Effector memory CD8-positive, alpha-beta T cell (primary cell): ENCODE results near the gene CYSTM1.
A peak's percentile ranks its signal among the peaks of the same experiment; 100 is the strongest.

ENCODE experiments used
- ATAC-seq: fragments of 150-1000 bp; cut with Tn5 transposase; replicated peaks from 2 replicates; pipeline ENCODE4 v1.10.0; 2021; ENCODE audit warnings: mild to moderate bottlenecking, moderate library complexity
- DNase-seq, 3 experiments: peaks; one replicate each; pipeline ENCODE4 v3.0.0; 2021
- H3K27ac Mint-ChIP-seq, 2 donors: one replicate each; pipeline ENCODE4 v1.8.0; 2022; ENCODE audit warnings: mild to moderate bottlenecking in 2 of 2, mixed read lengths in 2 of 2, moderate library complexity in 2 of 2
- H3K27me3 Mint-ChIP-seq, 2 donors: one replicate each; pipeline ENCODE4 v1.8.0; 2022; ENCODE audit warnings: mixed read lengths in 2 of 2
- H3K36me3 Mint-ChIP-seq: one replicate; pipeline ENCODE4 v1.8.0; 2022; ENCODE audit warnings: mild to moderate bottlenecking, moderate library complexity, mixed read lengths; ENCODE audit not compliant: insufficient read depth
- H3K4me1 Mint-ChIP-seq, 2 donors: one replicate each; pipeline ENCODE4 v1.8.0; 2022; ENCODE audit warnings: low read depth in 2 of 2, mixed read lengths in 2 of 2
- H3K4me3 Mint-ChIP-seq, 2 donors: one replicate each; pipeline ENCODE4 v1.8.0; 2022; ENCODE audit warnings: mild to moderate bottlenecking in 2 of 2, mixed read lengths in 2 of 2, moderate library complexity in 2 of 2
- H3K9me3 Mint-ChIP-seq, 2 donors: one replicate each; pipeline ENCODE4 v1.8.0; 2022; ENCODE audit warnings: mixed read lengths in 2 of 2
- total RNA-seq, 9 experiments: gene quantifications; one replicate each; lab custom pipeline; 2026; lab: John Stamatoyannopoulos, UW

CYSTM1 gene
- total RNA-seq: 5.4 to 12.0 (median 9.6) reads per million in 9 experiments

GRCh38 chr5:140174465-140175366 is at the start of gene CYSTM1:
Gene CYSTM1, plus strand, starts transcription at chr5:140175188. Its CDS starts 19,278 bp downstream, at chr5:140194466.
- Mint-ChIP-seq H3K4me3 (peak within 1 kb of the TSS; percentile 93 to 95), H3K36me3 (peaks cover 25% of the 10 kb centered on the region), H3K27ac (peak within 1 kb of the TSS; percentile 98), H3K27me3 (no peaks in the 10 kb centered on the region), H3K4me1 (peaks cover 12 to 13% of the 10 kb centered on the region in 2 donors), H3K9me3 (no peaks in the 10 kb centered on the region)
- peak; percentile 90 for ATAC-seq
- DNase-seq: peak; percentile 95 to 96 (median 96)

- DNase-seq: no peak
- H3K4me3 Mint-ChIP-seq: no peak within 1 kb of the TSS
- no peak within 1 kb of the TSS for H3K27ac Mint-ChIP-seq
- H3K27me3 Mint-ChIP-seq: no peaks in the 10 kb centered on the region
- no peaks in the 10 kb centered on the region for H3K9me3 Mint-ChIP-seq
- ATAC-seq: no peak
- H3K4me1 Mint-ChIP-seq: peaks cover 15 to 34% of the 10 kb centered on the region in 2 donors
- no peaks in the 10 kb centered on the region for H3K36me3 Mint-ChIP-seq
Measured at GRCh38 chr5:140125637-140126036, 49.4 kb upstream of the CYSTM1 start, which contains the start of gene IGIP. Gene IGIP, plus strand, starts transcription at chr5:140125937. Its CDS starts 2,540 bp downstream, at chr5:140128477.

GRCh38 chr5:140126315-140127012 is 48.5 kb upstream of the CYSTM1 start:
- no peak for DNase-seq
- H3K4me1 Mint-ChIP-seq: peaks cover 14 to 33% of the 10 kb centered on the region in 2 donors
- no peak overlapping the region for H3K4me3 Mint-ChIP-seq
- no peaks in the 10 kb centered on the region for H3K36me3 Mint-ChIP-seq
- no peak for ATAC-seq
- no peaks in the 10 kb centered on the region for H3K27me3 Mint-ChIP-seq
- H3K27ac Mint-ChIP-seq: no peak overlapping the region
- no peaks in the 10 kb centered on the region for H3K9me3 Mint-ChIP-seq

GRCh38 chr5:140128376-140128775 is 46.6 kb upstream of the CYSTM1 start:
- Mint-ChIP-seq H3K36me3 (no peaks in the 10 kb centered on the region), H3K4me1 (peaks cover 19 to 40% of the 10 kb centered on the region in 2 donors), H3K27ac (no peak overlapping the region), H3K9me3 (no peaks in the 10 kb centered on the region), H3K27me3 (no peaks in the 10 kb centered on the region), H3K4me3 (no peak overlapping the region)
- no peak for ATAC-seq
- DNase-seq: no peak

GRCh38 chr5:140130949-140131733 is 43.8 kb upstream of the CYSTM1 start:
- ATAC-seq (peak; percentile 48), DNase-seq (no peak)
- Mint-ChIP-seq H3K27me3 (no peaks in the 10 kb centered on the region), H3K36me3 (no peaks in the 10 kb centered on the region), H3K4me3 (no peak overlapping the region), H3K27ac (no peak overlapping the region), H3K9me3 (no peaks in the 10 kb centered on the region), H3K4me1 (peaks cover 33 to 46% of the 10 kb centered on the region in 2 donors)

- H3K4me3 Mint-ChIP-seq: no peak overlapping the region
- DNase-seq: no peak
Measured at GRCh38 chr5:140131967-140132409, 43.0 kb upstream of the CYSTM1 start.

GRCh38 chr5:140133514-140134167 is 41.3 kb upstream of the CYSTM1 start:
- Mint-ChIP-seq H3K36me3 (no peaks in the 10 kb centered on the region), H3K9me3 (no peaks in the 10 kb centered on the region), H3K4me1 (peaks cover 30 to 54% of the 10 kb centered on the region in 2 donors), H3K27me3 (no peaks in the 10 kb centered on the region), H3K4me3 (peak overlapping the region in 1 of 2 donors; percentile 9), H3K27ac (peak overlapping the region in 1 of 2 donors; percentile 1)
- DNase-seq (no peak), ATAC-seq (no peak)

More at GRCh38 chr5:140131967-140132409, 43.0 kb upstream of the CYSTM1 start:
- no peaks in the 10 kb centered on the region for H3K36me3 Mint-ChIP-seq
- peak; percentile 33 for ATAC-seq
- H3K4me1 Mint-ChIP-seq: peaks cover 30 to 46% of the 10 kb centered on the region in 2 donors
- H3K9me3 Mint-ChIP-seq: no peaks in the 10 kb centered on the region
- H3K27ac Mint-ChIP-seq: peak overlapping the region; percentile 23 to 70
- no peaks in the 10 kb centered on the region for H3K27me3 Mint-ChIP-seq

- H3K36me3 Mint-ChIP-seq: no peaks in the 10 kb centered on the region
- H3K27ac Mint-ChIP-seq: peak overlapping the region in 1 of 2 donors; percentile 1
- no peaks in the 10 kb centered on the region for H3K9me3 Mint-ChIP-seq
- peaks cover 30 to 54% of the 10 kb centered on the region in 2 donors for H3K4me1 Mint-ChIP-seq
- DNase-seq (no peak), ATAC-seq (no peak)
- H3K4me3 Mint-ChIP-seq: no peak overlapping the region
- no peaks in the 10 kb centered on the region for H3K27me3 Mint-ChIP-seq
Measured at GRCh38 chr5:140134277-140134935, 40.6 kb upstream of the CYSTM1 start.

GRCh38 chr5:140135127-140135526 is 39.9 kb upstream of the CYSTM1 start:
- Mint-ChIP-seq H3K4me1 (peaks cover 30 to 54% of the 10 kb centered on the region in 2 donors), H3K9me3 (no peaks in the 10 kb centered on the region), H3K4me3 (no peak overlapping the region), H3K27me3 (no peaks in the 10 kb centered on the region), H3K27ac (no peak overlapping the region), H3K36me3 (no peaks in the 10 kb centered on the region)
- DNase-seq (no peak), ATAC-seq (no peak)

GRCh38 chr5:140136624-140137023 is 38.4 kb upstream of the CYSTM1 start:
- H3K4me3 Mint-ChIP-seq: no peak overlapping the region
- DNase-seq: no peak
- H3K9me3 Mint-ChIP-seq: no peaks in the 10 kb centered on the region
- H3K27ac Mint-ChIP-seq: no peak overlapping the region
- no peaks in the 10 kb centered on the region for H3K36me3 Mint-ChIP-seq
- no peaks in the 10 kb centered on the region for H3K27me3 Mint-ChIP-seq
- no peak for ATAC-seq
- H3K4me1 Mint-ChIP-seq: peaks cover 27 to 46% of the 10 kb centered on the region in 2 donors

- no peak overlapping the region for H3K27ac Mint-ChIP-seq
- ATAC-seq: no peak
- peaks cover 6 to 18% of the 10 kb centered on the region in 2 donors for H3K27me3 Mint-ChIP-seq
- no peak overlapping the region for H3K4me3 Mint-ChIP-seq
- H3K36me3 Mint-ChIP-seq: no peaks in the 10 kb centered on the region
- H3K4me1 Mint-ChIP-seq: peaks cover 21 to 23% of the 10 kb centered on the region in 2 donors
- no peaks in the 10 kb centered on the region for H3K9me3 Mint-ChIP-seq
- no peak for DNase-seq
Measured at GRCh38 chr5:140140435-140140834, 34.6 kb upstream of the CYSTM1 start.

GRCh38 chr5:140141241-140141640 is 33.7 kb upstream of the CYSTM1 start:
- H3K36me3 Mint-ChIP-seq: no peaks in the 10 kb centered on the region
- no peak for DNase-seq
- no peaks in the 10 kb centered on the region for H3K9me3 Mint-ChIP-seq
- H3K4me1 Mint-ChIP-seq: peaks cover 18 to 21% of the 10 kb centered on the region in 2 donors
- no peak overlapping the region for H3K4me3 Mint-ChIP-seq
- peaks cover 8 to 26% of the 10 kb centered on the region in 2 donors for H3K27me3 Mint-ChIP-seq
- no peak overlapping the region for H3K27ac Mint-ChIP-seq
- ATAC-seq: no peak
